Suprapubic skin (tissue), 4 donors: ENCODE data around the gene OGT.

Experiments used
- CTCF ChIP-seq, 2 donors: fragments of 200-600 bp in 1 of 2; fragments of 450-650 bp in 1 of 2; sonication (generic) in 1 of 2; IDR thresholded peaks; one replicate each; pipeline ENCODE4 v1.5.1; 2016 to 2019; ENCODE audit warnings: antibody characterized with exemption in 2 of 2, mild to moderate bottlenecking in 1 of 2, moderate library complexity in 1 of 2
- EP300 ChIP-seq: sonication (generic); formaldehyde crosslinking; IDR thresholded peaks from one replicate; pipeline ENCODE4 v1.6.1; 2017; ENCODE audit warnings: antibody characterized with exemption
- POLR2A ChIP-seq, 2 donors: fragments of 450-650 bp; IDR thresholded peaks; one replicate each; pipeline ENCODE4 v1.6.1; 2017; ENCODE audit warnings: antibody characterized with exemption in 2 of 2, mild to moderate bottlenecking in 2 of 2, moderate library complexity in 2 of 2
- POLR2AphosphoS5 ChIP-seq, 3 donors: sonication (generic); formaldehyde crosslinking; IDR thresholded peaks; one replicate each; pipeline ENCODE4 v1.6.1; 2017; ENCODE audit warnings: antibody characterized with exemption in 3 of 3

- TF ChIP-seq CTCF (IDR thresholded peaks at IDR 0.05) (no peak), EP300 (no peak), POLR2A (IDR thresholded peaks at IDR 0.05) (no peak), POLR2AphosphoS5 (IDR thresholded peaks at IDR 0.05) (no peak)
These were observed 23.1 kb downstream of the OGT start for GRCh38 chrX:71556036-71556435.
